Mesenchymal stem cell (in vitro differentiated cells and primary cell): ENCODE measurements around the gene GHRHR.

ENCODE experiments used
- DNase-seq: peaks from one replicate; pipeline ENCODE4 v3.0.0-alpha.2; 2013
- H2AFZ ChIP-seq: one replicate; pipeline ENCODE4 v1.6.1; 2013; ENCODE audit warnings: low read depth, mild to moderate bottlenecking, control low read depth, inconsistent platforms, low read length, moderate library complexity
- H2AK5ac ChIP-seq: 2 replicates; pipeline ENCODE4 v1.6.1; 2013; ENCODE audit warnings: low read length, moderate library complexity, mild to moderate bottlenecking, inconsistent platforms; ENCODE audit not compliant: severe bottlenecking
- H2BK120ac ChIP-seq: one replicate; pipeline ENCODE4 v1.6.1; 2013; ENCODE audit warnings: low read depth, mild to moderate bottlenecking, inconsistent platforms, low read length, moderate library complexity
- H2BK12ac ChIP-seq, 2 experiments: one replicate each; pipeline ENCODE4 v1.6.1; 2013; ENCODE audit warnings: inconsistent platforms in 2 of 2, low read length in 2 of 2, mild to moderate bottlenecking in 2 of 2, moderate library complexity in 2 of 2, control low read depth in 1 of 2
- H2BK15ac ChIP-seq: one replicate; pipeline ENCODE4 v1.6.1; 2013; ENCODE audit warnings: mild to moderate bottlenecking, low read depth, inconsistent platforms; ENCODE audit not compliant: poor library complexity, severe bottlenecking
- H2BK5ac ChIP-seq: 2 replicates; pipeline ENCODE4 v1.6.1; 2013; ENCODE audit warnings: low read depth, mild to moderate bottlenecking, low read length, control low read depth, inconsistent platforms; ENCODE audit not compliant: poor library complexity, severe bottlenecking
- H3K14ac ChIP-seq, 2 experiments: one replicate each; pipeline ENCODE4 v1.6.1; 2013; ENCODE audit warnings: inconsistent platforms in 2 of 2, low read length in 2 of 2, control low read depth in 1 of 2, mild to moderate bottlenecking in 1 of 2, moderate library complexity in 1 of 2
- H3K18ac ChIP-seq, 2 experiments: one replicate each; pipeline ENCODE4 v1.6.1; 2013; ENCODE audit warnings: inconsistent platforms in 2 of 2, low read length in 2 of 2, control low read depth in 1 of 2, low read depth in 1 of 2, mild to moderate bottlenecking in 1 of 2
- H3K23ac ChIP-seq, 2 experiments: one replicate each; pipeline ENCODE4 v1.6.1; 2013; ENCODE audit warnings: inconsistent platforms in 2 of 2, low read length in 2 of 2, mild to moderate bottlenecking in 2 of 2, moderate library complexity in 2 of 2, control low read depth in 1 of 2
- H3K27ac ChIP-seq: 2 replicates; pipeline ENCODE4 v1.5.1; 2013; ENCODE audit warnings: mild to moderate bottlenecking, moderate library complexity, low read length, control low read depth, inconsistent platforms; ENCODE audit not compliant: poor library complexity, severe bottlenecking
- H3K27me3 ChIP-seq, 2 experiments: 2 replicates each; pipeline versions ENCODE4 v1.6.1 to v1.7.0; 2013; ENCODE audit warnings: low read length in 2 of 2, mild to moderate bottlenecking in 2 of 2, moderate library complexity in 2 of 2, control low read depth in 1 of 2, inconsistent platforms in 1 of 2; ENCODE audit not compliant: control insufficient read depth in 1 of 2, insufficient read depth in 1 of 2
- H3K36me3 ChIP-seq, 2 experiments: 2 replicates each; pipeline versions ENCODE4 v1.6.1 to v1.7.0; 2013; ENCODE audit warnings: low read length in 2 of 2, control low read depth in 1 of 2, inconsistent platforms in 1 of 2, low read depth in 1 of 2, mild to moderate bottlenecking in 1 of 2; ENCODE audit not compliant: insufficient read depth in 2 of 2, control insufficient read depth in 1 of 2
- H3K4ac ChIP-seq, 2 experiments: one replicate each; pipeline ENCODE4 v1.6.1; 2013; ENCODE audit warnings: inconsistent platforms in 2 of 2, low read length in 2 of 2, mild to moderate bottlenecking in 2 of 2, moderate library complexity in 2 of 2, control low read depth in 1 of 2, low read depth in 1 of 2
- H3K4me1 ChIP-seq: 2 replicates; pipeline ENCODE4 v1.6.1; 2013; ENCODE audit warnings: low read depth, low read length, control low read depth; ENCODE audit not compliant: control insufficient read depth, insufficient read depth
- H3K4me2 ChIP-seq: 2 replicates; pipeline ENCODE4 v1.6.1; 2013; ENCODE audit warnings: low read length, mild to moderate bottlenecking, inconsistent platforms; ENCODE audit not compliant: poor library complexity, severe bottlenecking
- H3K4me3 ChIP-seq, 2 experiments: 2 replicates each; pipeline versions ENCODE4 v1.5.1 to v1.7.0; 2013; ENCODE audit warnings: low read length in 2 of 2, mild to moderate bottlenecking in 2 of 2, control low read depth in 1 of 2, low read depth in 1 of 2; ENCODE audit not compliant: insufficient read depth in 1 of 2
- H3K79me1 ChIP-seq: replicated peaks from 2 replicates; pipeline ENCODE4 v1.6.1; 2013; ENCODE audit warnings: mild to moderate bottlenecking, control low read depth, low read length, inconsistent platforms; ENCODE audit not compliant: poor library complexity, severe bottlenecking
- H3K9ac ChIP-seq: 2 replicates; pipeline ENCODE4 v1.7.0; 2013; ENCODE audit warnings: mild to moderate bottlenecking, low read length, moderate library complexity
- H3K9me3 ChIP-seq: 2 replicates; pipeline ENCODE4 v1.7.0; 2013; ENCODE audit warnings: mild to moderate bottlenecking, low read length; ENCODE audit not compliant: control insufficient read depth
- H4K8ac ChIP-seq: one replicate; pipeline ENCODE4 v1.6.1; 2013; ENCODE audit warnings: inconsistent platforms, mild to moderate bottlenecking, low read length, moderate library complexity
- H4K91ac ChIP-seq: one replicate; pipeline ENCODE4 v1.6.1; 2013; ENCODE audit warnings: mild to moderate bottlenecking, low read length, inconsistent platforms
- WGBS: methylation state at CpG from one replicate; pipeline ENCODE4 v1.1.7; 2013; ENCODE audit warnings: mixed read lengths; 5-methylcytosine and 5-hydroxymethylcytosine counted together

The GHRHR gene

GRCh38 chr7:31007634-31008033 lies 43.9 kb downstream of the GHRHR start:
- 47% methylated on average over 5 of the region's 5 CpGs for WGBS
- Histone ChIP-seq H2AFZ (no peak overlapping the region), H3K14ac (no peak overlapping the region), H2BK5ac (no peak overlapping the region), H3K79me1 (no peaks in the 10 kb centered on the region), H2BK12ac (no peak overlapping the region), H3K27ac (no peak overlapping the region), H3K9ac (no peak overlapping the region), H3K18ac (no peak overlapping the region), H3K27me3 (peaks cover 0 to 48% of the 10 kb centered on the region in 2 experiments), H3K4ac (no peak overlapping the region), H2BK120ac (no peak overlapping the region), H3K4me3 (no peak overlapping the region), H4K91ac (no peak overlapping the region), H2BK15ac (no peak overlapping the region), H2AK5ac (no peak overlapping the region), H3K23ac (no peak overlapping the region), H3K36me3 (no peaks in the 10 kb centered on the region), H3K4me2 (no peak overlapping the region), H4K8ac (no peak overlapping the region), H3K9me3 (peaks cover 16% of the 10 kb centered on the region), H3K4me1 (no peaks in the 10 kb centered on the region)
- no peak for DNase-seq

DNA sequence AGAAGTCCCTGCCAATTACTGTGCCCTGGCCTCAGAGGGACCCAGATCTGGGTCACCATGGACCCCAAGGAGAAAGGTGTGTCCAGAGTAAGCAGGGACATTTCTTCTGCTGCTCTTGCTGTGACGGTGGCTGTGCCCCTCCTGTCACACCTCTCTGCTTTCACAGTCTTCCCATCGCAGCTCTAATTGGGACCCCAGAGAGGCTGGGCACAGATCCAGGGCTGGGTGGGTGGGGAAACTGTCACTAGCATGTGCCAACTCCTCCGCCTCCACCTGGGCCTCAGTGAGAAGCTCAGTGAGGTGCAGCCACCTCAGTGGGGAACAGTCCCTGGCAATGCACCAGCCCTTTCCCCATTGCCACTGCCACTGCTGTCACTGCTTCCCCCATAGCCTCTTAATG lies 51.1 kb downstream of the GHRHR start:
- H2BK5ac ChIP-seq = no peak overlapping the region
- H3K4me2 ChIP-seq = no peak overlapping the region
- no peak overlapping the region for H2BK120ac ChIP-seq
- H3K4ac ChIP-seq = no peak overlapping the region
- H4K8ac ChIP-seq = no peak overlapping the region
- H3K9me3 ChIP-seq = peaks cover 13% of the 10 kb centered on the region
- no peak overlapping the region for H2BK12ac ChIP-seq
- H3K23ac ChIP-seq = no peak overlapping the region
- H3K18ac ChIP-seq = no peak overlapping the region
- WGBS = 65% methylated on average over 3 of the region's 3 CpGs
- no peak overlapping the region for H3K14ac ChIP-seq
- no peak overlapping the region for H3K27ac ChIP-seq
- no peak overlapping the region for H3K9ac ChIP-seq
- H2BK15ac ChIP-seq = no peak overlapping the region
- H3K36me3 ChIP-seq = no peaks in the 10 kb centered on the region
- no peak overlapping the region for H4K91ac ChIP-seq
- no peak for DNase-seq
- no peak overlapping the region for H2AFZ ChIP-seq
- H2AK5ac ChIP-seq = no peak overlapping the region
- H3K79me1 ChIP-seq = no peaks in the 10 kb centered on the region
- H3K4me3 ChIP-seq = no peak overlapping the region
- H3K27me3 ChIP-seq = peaks cover 0 to 39% of the 10 kb centered on the region in 2 experiments
- no peaks in the 10 kb centered on the region for H3K4me1 ChIP-seq

DNA sequence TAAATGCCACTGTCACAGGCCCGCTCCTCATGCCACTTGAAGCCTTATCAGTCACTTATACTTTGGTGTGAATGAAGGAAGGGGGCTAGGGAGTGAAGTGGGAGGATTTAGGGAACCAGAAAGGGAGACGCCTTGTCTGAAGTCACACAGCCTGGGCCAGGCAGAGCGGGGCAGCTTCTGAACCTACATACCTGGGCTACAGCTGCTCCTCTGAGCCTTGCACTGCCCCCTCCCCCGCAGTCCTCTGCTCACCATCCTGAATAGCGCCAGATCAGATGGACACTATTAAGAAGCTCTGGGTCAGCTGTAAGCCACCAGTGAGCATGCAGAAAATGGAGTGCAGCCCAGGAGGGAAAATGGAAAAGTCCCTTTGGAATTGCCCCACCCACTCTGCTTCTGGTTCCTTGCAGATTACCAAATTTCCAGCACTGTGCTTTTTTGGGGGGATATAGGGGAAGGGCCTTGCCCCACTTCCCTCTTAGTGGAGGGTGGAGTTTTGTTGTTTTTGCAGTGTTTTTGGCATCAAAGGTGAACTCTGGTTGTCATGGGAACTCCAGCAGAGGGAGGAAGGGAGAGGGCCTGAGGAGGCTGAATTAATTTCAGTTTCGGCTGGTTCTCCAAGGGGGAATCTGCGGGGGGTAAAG lies 53.4 kb downstream of the GHRHR start:
- Histone ChIP-seq H2BK120ac (no peak overlapping the region), H3K27me3 (peaks cover 3 to 52% of the 10 kb centered on the region in 2 experiments), H3K23ac (no peak overlapping the region), H3K27ac (no peak overlapping the region), H2BK15ac (no peak overlapping the region), H4K8ac (no peak overlapping the region), H3K4me2 (no peak overlapping the region), H3K9me3 (no peaks in the 10 kb centered on the region), H3K14ac (no peak overlapping the region), H3K79me1 (no peaks in the 10 kb centered on the region), H3K4me1 (no peaks in the 10 kb centered on the region), H3K4me3 (no peak overlapping the region), H2AFZ (no peak overlapping the region), H3K4ac (no peak overlapping the region), H2BK12ac (no peak overlapping the region), H3K18ac (no peak overlapping the region), H2BK5ac (no peak overlapping the region), H2AK5ac (no peak overlapping the region), H4K91ac (no peak overlapping the region), H3K36me3 (no peaks in the 10 kb centered on the region), H3K9ac (no peak overlapping the region)
- DNase-seq = no peak
- 82% methylated on average over 5 of the region's 7 CpGs for WGBS

- Histone ChIP-seq H3K14ac (no peak overlapping the region), H3K79me1 (no peaks in the 10 kb centered on the region), H3K4ac (no peak overlapping the region), H2AK5ac (no peak overlapping the region), H3K4me1 (no peaks in the 10 kb centered on the region), H3K36me3 (no peaks in the 10 kb centered on the region), H3K9me3 (no peaks in the 10 kb centered on the region), H2BK5ac (no peak overlapping the region), H3K18ac (no peak overlapping the region), H2BK120ac (no peak overlapping the region), H4K8ac (no peak overlapping the region), H3K27me3 (peaks cover 3 to 53% of the 10 kb centered on the region in 2 experiments), H3K23ac (no peak overlapping the region), H4K91ac (no peak overlapping the region), H3K27ac (no peak overlapping the region), H3K9ac (no peak overlapping the region), H2BK12ac (no peak overlapping the region), H3K4me3 (no peak overlapping the region), H2AFZ (no peak overlapping the region), H3K4me2 (no peak overlapping the region), H2BK15ac (no peak overlapping the region)
- no peak for DNase-seq
- 78% methylated on average over 5 of the region's 5 CpGs for WGBS
These were observed 54.0 kb downstream of the GHRHR start for GRCh38 chr7:31017721-31018120.
